Psoas muscle (tissue), 8 donors: Measurements from ENCODE around the gene TRABD. TPM values are rescaled to one million over a fixed set of nuclear protein-coding genes. Genes with fewer than 3 reads are reported as not detected.
A peak's percentile ranks its signal among the peaks of the same experiment; 100 is the strongest.

ENCODE experiments used
- ATAC-seq, 4 donors: fragments of 200-7000 bp; cut with Tn5 transposase; one replicate each; pipeline ENCODE4 v1.9.1; 2020; ENCODE audit warnings: moderate library complexity in 3 of 4, mild to moderate bottlenecking in 2 of 4
- DNase-seq, 2 donors: peaks; one replicate each; pipeline ENCODE4 v3.0.0-alpha.2; 2020
- H3K27ac ChIP-seq: fragments of 200-600 bp; one replicate; pipeline ENCODE4 v1.8.0; 2022
- H3K27me3 ChIP-seq, 3 donors: fragments of 200-600 bp in 1 of 3; one replicate each; pipeline versions ENCODE4 v1.6.1 to v1.8.0; 2013 to 2022; ENCODE audit warnings: low read length in 2 of 3, mild to moderate bottlenecking in 2 of 3, moderate library complexity in 1 of 3; ENCODE audit not compliant: insufficient read depth in 3 of 3
- H3K36me3 ChIP-seq, 2 donors: fragments of 200-600 bp in 1 of 2; one replicate each; pipeline versions ENCODE4 v1.6.1 to v1.8.0; 2013 to 2022; ENCODE audit warnings: low read depth in 1 of 2, mild to moderate bottlenecking in 1 of 2, moderate library complexity in 1 of 2; ENCODE audit not compliant: insufficient read depth in 1 of 2
- H3K4me1 ChIP-seq: fragments of 200-600 bp; one replicate; pipeline ENCODE4 v1.8.0; 2022
- H3K4me3 ChIP-seq: fragments of 200-600 bp; one replicate; pipeline ENCODE4 v1.8.0; 2022; ENCODE audit warnings: mild to moderate bottlenecking
- H3K9me3 ChIP-seq: fragments of 200-600 bp; one replicate; pipeline ENCODE4 v1.8.0; 2022
- WGBS, 3 donors: extraction: QIAGEN DNeasy Blood & Tissue Kit; methylation state at CpG; one replicate each; pipeline versions ENCODE4 v1.1.6 to v1.1.7; 2013; 5-methylcytosine and 5-hydroxymethylcytosine counted together
- intact Hi-C, 2 donors: fragments of 100-400 bp; cut with DNase I; formaldehyde crosslinking; loops; one replicate each; pipeline versions ENCODE4 v1.11.0 to v1.14.2; 2022
- polyA plus RNA-seq, 3 donors: library from polyadenylated mRNA; stranded (reverse); fragments of 200-250 nt; gene quantifications; one replicate each; pipeline ENCODE4 v1.2.3, GENCODE V29; 2013
- total RNA-seq, 4 donors: library from RNA; stranded (reverse); fragmentation: NEBNext Ultra II Directional in 2 of 4; extraction: Animal tissue kit (Norgen Biotek cat#: 25700) in 2 of 4; gene quantifications; one replicate each; pipeline versions ENCODE4 v1.2.1 to v1.2.4, GENCODE V29; 2021 to 2023
- TF ChIP-seq, protein P1 (sequence below): fragments of 200-600 bp; IDR thresholded peaks from one replicate; pipeline ENCODE4 v1.8.0; 2022; ENCODE audit warnings: antibody characterized with exemption
- donor health status: healthy with polysubstance abuse.
- donor health status: DM: no; HTN: no; CAD: no; lungs with moderate emphysema.
- donor health status: Bipolar disorder and iron deficiency.
- donor health status: healthy.
- donor health status: DM: yes; HTN: yes; CAD: no.
- donor health status: DM: no; HTN: no; CAD: no.
- donor health status: DM: no; HTN: no; CAD: no.
- donor health status: DM: yes; HTN: yes; CAD: no.

Gene TRABD
- total and polyA plus RNA-seq, 7 donors = 19.9 to 52.1 (median 29.5) TPM

GRCh38 chr22:50232481-50233151, 46.9 kb downstream of the TRABD start:
- intact Hi-C loops = no loop called here
- Histone ChIP-seq H3K4me3 (no peak overlapping the region), H3K27me3 (no peaks in the 10 kb centered on the region), H3K27ac (no peak overlapping the region), H3K36me3 (peaks cover 0 to 58% of the 10 kb centered on the region in 2 donors), H3K9me3 (no peaks in the 10 kb centered on the region), H3K4me1 (no peaks in the 10 kb centered on the region)
- ATAC-seq (no peak), DNase-seq (no peak)
- WGBS, 3 donors = 89% methylated on average over 20 of the region's 20 CpGs
- TF ChIP-seq, protein P1, sequence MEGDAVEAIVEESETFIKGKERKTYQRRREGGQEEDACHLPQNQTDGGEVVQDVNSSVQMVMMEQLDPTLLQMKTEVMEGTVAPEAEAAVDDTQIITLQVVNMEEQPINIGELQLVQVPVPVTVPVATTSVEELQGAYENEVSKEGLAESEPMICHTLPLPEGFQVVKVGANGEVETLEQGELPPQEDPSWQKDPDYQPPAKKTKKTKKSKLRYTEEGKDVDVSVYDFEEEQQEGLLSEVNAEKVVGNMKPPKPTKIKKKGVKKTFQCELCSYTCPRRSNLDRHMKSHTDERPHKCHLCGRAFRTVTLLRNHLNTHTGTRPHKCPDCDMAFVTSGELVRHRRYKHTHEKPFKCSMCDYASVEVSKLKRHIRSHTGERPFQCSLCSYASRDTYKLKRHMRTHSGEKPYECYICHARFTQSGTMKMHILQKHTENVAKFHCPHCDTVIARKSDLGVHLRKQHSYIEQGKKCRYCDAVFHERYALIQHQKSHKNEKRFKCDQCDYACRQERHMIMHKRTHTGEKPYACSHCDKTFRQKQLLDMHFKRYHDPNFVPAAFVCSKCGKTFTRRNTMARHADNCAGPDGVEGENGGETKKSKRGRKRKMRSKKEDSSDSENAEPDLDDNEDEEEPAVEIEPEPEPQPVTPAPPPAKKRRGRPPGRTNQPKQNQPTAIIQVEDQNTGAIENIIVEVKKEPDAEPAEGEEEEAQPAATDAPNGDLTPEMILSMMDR = no peak

DNA sequence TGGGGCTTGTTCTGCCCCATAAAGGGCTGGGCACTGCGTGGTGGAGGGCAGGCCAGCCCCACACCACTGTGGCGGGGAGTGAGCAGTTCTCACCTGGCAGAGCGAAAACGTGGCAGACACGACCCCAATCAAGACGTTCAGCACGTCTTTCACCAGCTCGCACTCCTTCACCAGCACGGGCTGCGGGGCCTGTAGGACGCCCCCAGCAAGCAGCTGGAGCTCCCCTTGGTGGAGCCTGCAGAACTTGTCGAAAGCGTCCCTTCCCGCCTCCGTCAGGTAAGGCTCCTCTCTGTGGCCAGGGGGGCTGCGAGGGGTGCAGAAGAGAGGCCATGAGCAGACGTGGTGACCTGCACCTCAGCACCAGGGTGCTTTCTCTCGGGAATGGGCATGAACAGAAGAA, 47.5 kb downstream of the TRABD start:
- no peak overlapping the region for H3K27ac ChIP-seq
- intact Hi-C loops = no loop called here
- H3K4me3 ChIP-seq = no peak overlapping the region
- DNase-seq = no peak
- H3K36me3 ChIP-seq = peaks cover 0 to 58% of the 10 kb centered on the region in 2 donors
- TF ChIP-seq, protein P1 = no peak
- H3K9me3 ChIP-seq = no peaks in the 10 kb centered on the region
- no peaks in the 10 kb centered on the region for H3K27me3 ChIP-seq
- no peaks in the 10 kb centered on the region for H3K4me1 ChIP-seq
- no peak for ATAC-seq
- 90% methylated on average over 18 of the region's 18 CpGs for WGBS, 3 donors

DNA sequence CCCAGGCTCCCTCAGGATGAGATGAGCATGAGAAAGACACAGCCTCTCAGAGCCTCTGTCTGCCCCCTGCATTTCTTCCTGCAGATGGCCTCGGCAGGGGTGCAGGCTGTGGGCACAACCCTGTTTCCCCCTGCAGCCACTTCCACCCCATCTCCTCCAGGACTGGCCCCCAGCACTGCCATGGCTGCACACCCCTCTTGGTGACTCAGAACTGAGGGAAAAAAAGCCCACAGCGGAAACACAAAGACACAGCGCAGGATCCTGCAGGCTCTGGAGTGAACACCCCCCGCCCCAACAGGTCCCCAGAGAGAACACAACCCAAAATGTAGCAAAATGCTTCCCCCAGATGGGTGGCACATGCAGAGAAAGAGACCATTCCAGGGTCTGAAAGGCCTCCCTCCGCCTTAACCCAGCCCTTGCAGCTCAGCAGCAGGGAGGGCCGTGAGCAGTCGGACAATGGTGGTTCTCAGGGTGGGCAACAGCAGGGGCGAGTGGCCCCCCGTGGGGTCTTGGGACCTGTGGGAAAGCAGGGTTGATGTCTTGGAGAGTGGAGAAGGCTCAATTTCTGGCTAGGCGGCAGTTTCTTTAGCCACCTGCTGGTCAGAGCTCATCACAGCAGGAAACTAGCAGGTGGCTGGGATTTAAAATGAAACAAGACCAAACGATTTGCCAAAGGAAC, 51.2 kb downstream of the TRABD start:
- Histone ChIP-seq H3K9me3 (no peaks in the 10 kb centered on the region), H3K27ac (no peak overlapping the region), H3K4me3 (no peak overlapping the region), H3K36me3 (peaks cover 0 to 60% of the 10 kb centered on the region in 2 donors), H3K4me1 (peaks cover 11% of the 10 kb centered on the region), H3K27me3 (no peaks in the 10 kb centered on the region)
- TF ChIP-seq, protein P1 = peak; percentile 14
- ATAC-seq (no peak), DNase-seq (no peak)
- WGBS, 3 donors = 65 to 67% (median 67%) methylated on average over 10 to 11 of the region's 11 CpGs
- intact Hi-C loops = no loop called here

DNA sequence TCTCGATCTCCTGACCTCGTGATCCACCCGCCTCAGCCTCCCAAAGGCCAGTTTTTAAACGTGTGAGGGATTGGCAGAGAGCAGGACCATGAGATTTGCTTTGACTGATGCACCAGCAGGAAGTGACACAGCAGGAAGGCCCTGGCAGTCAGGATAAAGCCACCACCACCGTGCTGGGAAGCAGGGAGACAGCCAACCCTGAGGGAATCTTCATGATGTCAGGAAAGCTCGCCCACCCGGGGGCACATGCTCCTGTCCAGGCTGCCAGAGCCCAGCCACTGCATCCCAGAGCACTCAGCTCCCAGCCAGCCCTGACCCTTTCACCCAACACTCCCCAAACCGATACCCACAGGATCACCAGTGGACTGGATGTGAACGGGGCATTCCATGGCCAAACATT, 53.0 kb downstream of the TRABD start:
- no peak for DNase-seq
- 85 to 87% (median 86%) methylated on average over 9 of the region's 9 CpGs for WGBS, 3 donors
- TF ChIP-seq, protein P1 = no peak
- Histone ChIP-seq H3K36me3 (peaks cover 0 to 44% of the 10 kb centered on the region in 2 donors), H3K27me3 (no peaks in the 10 kb centered on the region), H3K9me3 (no peaks in the 10 kb centered on the region), H3K4me3 (no peak overlapping the region), H3K27ac (no peak overlapping the region), H3K4me1 (peaks cover 30% of the 10 kb centered on the region)
- intact Hi-C loops = no loop called here
- ATAC-seq = no peak
